MM.1S (cell line): ENCODE results near the gene STAT3.
"Not testable (repeated sequence)": the region's sequence is repeated elsewhere in the genome, so short reads cannot be mapped to it uniquely, and the experiment has no call there.

Experiments
- DNase-seq: peaks from one replicate; pipeline ENCODE4 v3.0.0-alpha.2; 2015
- H2AFZ ChIP-seq: fragments of 300-600 bp; sonication (generic); 2 replicates; pipeline ENCODE4 v1.6.0; 2016; ENCODE audit warnings: antibody characterized with exemption, low read length
- H3F3A ChIP-seq: fragments of 300-600 bp; sonication (generic); 2 replicates; pipeline ENCODE4 v1.6.1; 2016; ENCODE audit warnings: mild to moderate bottlenecking, antibody characterized with exemption, low read length, moderate library complexity, mixed read lengths; ENCODE audit not compliant: insufficient read depth
- H3K27ac ChIP-seq: fragments of 300-600 bp; sonication (generic); 2 replicates; pipeline ENCODE4 v1.5.1; 2016; ENCODE audit warnings: mild to moderate bottlenecking, low read length
- H3K27me3 ChIP-seq: fragments of 300-600 bp; sonication (generic); replicated peaks from 2 replicates; pipeline ENCODE4 v1.6.0; 2016; ENCODE audit warnings: low read length; ENCODE audit not compliant: insufficient read depth
- H3K36me3 ChIP-seq: fragments of 300-600 bp; sonication (generic); replicated peaks from 2 replicates; pipeline ENCODE4 v1.6.1; 2016; ENCODE audit warnings: mild to moderate bottlenecking, low read length, mixed read lengths; ENCODE audit not compliant: insufficient read depth
- H3K4me1 ChIP-seq: fragments of 300-600 bp; sonication (generic); 2 replicates; pipeline ENCODE4 v1.6.1; 2016; ENCODE audit warnings: low read length, mixed read lengths
- H3K4me2 ChIP-seq: fragments of 300-600 bp; sonication (generic); 2 replicates; pipeline ENCODE4 v1.6.0; 2016; ENCODE audit warnings: low read depth, low read length
- H3K4me3 ChIP-seq: fragments of 300-600 bp; sonication (generic); 2 replicates; pipeline ENCODE4 v1.5.1; 2016; ENCODE audit warnings: low read length, mixed read lengths
- H3K79me2 ChIP-seq: fragments of 300-600 bp; sonication (generic); 2 replicates; pipeline ENCODE4 v1.6.1; 2016; ENCODE audit warnings: mixed run types, low read length, mixed read lengths
- H3K9ac ChIP-seq: fragments of 300-600 bp; sonication (generic); 2 replicates; pipeline ENCODE4 v1.6.1; 2016; ENCODE audit warnings: low read length, mixed read lengths
- H3K9me2 ChIP-seq: fragments of 300-600 bp; sonication (generic); replicated peaks from 2 replicates; pipeline ENCODE4 v1.6.1; 2016; ENCODE audit warnings: mild to moderate bottlenecking, low read length, mixed read lengths; ENCODE audit not compliant: insufficient read depth
- H3K9me3 ChIP-seq: fragments of 300-600 bp; sonication (generic); replicated peaks from 2 replicates; pipeline ENCODE4 v1.6.1; 2016; ENCODE audit warnings: mild to moderate bottlenecking, low read length, mixed read lengths; ENCODE audit not compliant: insufficient read depth
- H4K20me1 ChIP-seq: fragments of 300-600 bp; sonication (generic); 2 replicates; pipeline ENCODE4 v1.6.1; 2016; ENCODE audit warnings: mild to moderate bottlenecking, low read length, moderate library complexity, mixed read lengths; ENCODE audit not compliant: insufficient read depth
- EZH2 ChIP-seq: fragments of 300-600 bp; sonication (generic); optimal IDR thresholded peaks from 2 replicates; pipeline ENCODE3; 2017; ENCODE audit warnings: low read depth, mild to moderate bottlenecking, antibody characterized with exemption, low read length, mixed read lengths
- EZH2phosphoT487 ChIP-seq: fragments of 300-600 bp; sonication (generic); IDR thresholded peaks from 2 replicates; pipeline ENCODE4 v1.6.1; 2018; ENCODE audit warnings: antibody characterized with exemption, low read length
- TF ChIP-seq, protein P1 (sequence below): fragments of 300-600 bp; sonication (generic); IDR thresholded peaks from 2 replicates; pipeline ENCODE4 v1.5.1; 2016; ENCODE audit warnings: antibody characterized with exemption, low read length, mixed read lengths

Gene STAT3

DNA sequence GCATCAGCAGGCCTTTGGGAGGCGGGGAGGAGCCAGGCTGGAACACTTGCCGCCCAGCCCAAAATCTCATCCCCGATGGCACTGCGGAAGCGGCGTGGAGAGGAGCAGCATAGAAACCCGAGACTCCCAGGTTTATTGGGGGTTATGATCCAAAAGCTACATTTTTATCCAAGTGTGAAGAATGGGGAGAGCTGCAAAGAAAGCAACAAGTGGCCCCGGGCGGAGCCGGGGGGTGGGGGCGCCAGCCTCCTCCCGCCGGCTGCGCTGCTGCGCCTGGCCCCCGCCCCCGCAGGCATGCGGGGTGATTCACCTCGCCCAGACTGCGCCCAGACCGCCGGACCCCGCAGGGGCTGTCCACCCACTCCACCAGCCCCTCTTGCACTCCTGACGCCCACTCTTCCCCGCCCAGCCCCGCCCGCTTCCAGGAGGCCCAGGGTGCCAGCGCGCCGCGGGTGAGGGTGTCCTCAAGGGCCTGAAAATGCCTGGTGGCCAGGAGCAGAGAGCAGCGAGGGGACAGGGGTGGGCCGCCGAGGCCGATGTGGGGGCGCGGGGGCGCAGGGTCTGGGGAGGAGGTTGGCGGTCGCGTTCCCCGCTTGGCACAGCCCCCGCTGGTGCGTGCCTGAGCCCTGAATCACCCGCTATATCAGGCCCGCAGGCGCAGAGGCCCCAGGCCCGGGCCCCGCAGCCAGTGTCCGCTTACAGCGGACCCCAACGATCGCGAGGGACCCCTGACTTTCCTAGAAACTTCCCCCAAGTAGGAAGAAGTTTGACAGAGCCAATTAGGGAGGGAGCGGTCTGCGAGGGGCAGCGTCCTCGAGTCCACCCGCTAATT, 33.5 kb upstream of the STAT3 start:
- Histone ChIP-seq H3K4me2 (no peak overlapping the region), H3K9me3 (no peaks in the 10 kb centered on the region), H3K4me1 (peaks cover 6% of the 10 kb centered on the region; the same call in 1 of the 2 replicates), H3K27ac (no peak overlapping the region), H3K79me2 (no peaks in the 10 kb centered on the region), H3K27me3 (peaks cover 29% of the 10 kb centered on the region), H3K36me3 (no peaks in the 10 kb centered on the region), H3K9me2 (no peaks in the 10 kb centered on the region), H3F3A (no peaks in the 10 kb centered on the region), H4K20me1 (no peaks in the 10 kb centered on the region), H3K9ac (no peak overlapping the region), H3K4me3 (no peak overlapping the region), H2AFZ (no peak overlapping the region)
- no peak for DNase-seq
- TF ChIP-seq, protein P1, sequence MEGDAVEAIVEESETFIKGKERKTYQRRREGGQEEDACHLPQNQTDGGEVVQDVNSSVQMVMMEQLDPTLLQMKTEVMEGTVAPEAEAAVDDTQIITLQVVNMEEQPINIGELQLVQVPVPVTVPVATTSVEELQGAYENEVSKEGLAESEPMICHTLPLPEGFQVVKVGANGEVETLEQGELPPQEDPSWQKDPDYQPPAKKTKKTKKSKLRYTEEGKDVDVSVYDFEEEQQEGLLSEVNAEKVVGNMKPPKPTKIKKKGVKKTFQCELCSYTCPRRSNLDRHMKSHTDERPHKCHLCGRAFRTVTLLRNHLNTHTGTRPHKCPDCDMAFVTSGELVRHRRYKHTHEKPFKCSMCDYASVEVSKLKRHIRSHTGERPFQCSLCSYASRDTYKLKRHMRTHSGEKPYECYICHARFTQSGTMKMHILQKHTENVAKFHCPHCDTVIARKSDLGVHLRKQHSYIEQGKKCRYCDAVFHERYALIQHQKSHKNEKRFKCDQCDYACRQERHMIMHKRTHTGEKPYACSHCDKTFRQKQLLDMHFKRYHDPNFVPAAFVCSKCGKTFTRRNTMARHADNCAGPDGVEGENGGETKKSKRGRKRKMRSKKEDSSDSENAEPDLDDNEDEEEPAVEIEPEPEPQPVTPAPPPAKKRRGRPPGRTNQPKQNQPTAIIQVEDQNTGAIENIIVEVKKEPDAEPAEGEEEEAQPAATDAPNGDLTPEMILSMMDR: no peak
- TF ChIP-seq EZH2phosphoT487 (no peak), EZH2 (no peak)

DNA sequence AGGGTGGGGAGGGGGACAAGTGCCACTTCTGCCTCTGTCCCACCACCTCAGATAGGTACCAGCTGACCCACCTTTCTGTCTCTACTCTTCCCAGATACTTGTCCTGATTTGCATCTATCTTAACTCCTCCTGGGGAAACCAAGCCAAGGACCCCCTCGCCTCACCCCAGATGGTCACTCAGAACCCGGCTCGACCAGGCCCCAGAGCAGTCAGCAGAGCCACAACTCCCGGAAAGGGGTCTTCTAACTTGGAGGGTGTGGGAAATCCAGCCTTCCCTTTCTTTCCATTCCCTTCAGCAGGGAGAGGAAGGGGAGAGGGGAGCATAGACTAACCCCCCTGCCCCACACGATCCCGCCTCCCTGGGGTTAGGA, 32.9 kb upstream of the STAT3 start:
- TF ChIP-seq, protein P1: no peak
- TF ChIP-seq EZH2phosphoT487 (no peak), EZH2 (no peak)
- no peaks in the 10 kb centered on the region for H3K9me2 ChIP-seq
- no peak overlapping the region for H2AFZ ChIP-seq
- H3K9me3 ChIP-seq: no peaks in the 10 kb centered on the region
- no peak for DNase-seq
- H3K4me2 ChIP-seq: no peak overlapping the region
- no peaks in the 10 kb centered on the region for H3K36me3 ChIP-seq
- no peaks in the 10 kb centered on the region for H3F3A ChIP-seq
- H3K4me3 ChIP-seq: no peak overlapping the region
- no peak overlapping the region for H3K27ac ChIP-seq
- peaks cover 6% of the 10 kb centered on the region; the same call in 1 of the 2 replicates for H3K4me1 ChIP-seq
- H3K9ac ChIP-seq: no peak overlapping the region
- no peaks in the 10 kb centered on the region for H3K79me2 ChIP-seq
- no peaks in the 10 kb centered on the region for H4K20me1 ChIP-seq
- H3K27me3 ChIP-seq: peaks cover 29% of the 10 kb centered on the region

DNA sequence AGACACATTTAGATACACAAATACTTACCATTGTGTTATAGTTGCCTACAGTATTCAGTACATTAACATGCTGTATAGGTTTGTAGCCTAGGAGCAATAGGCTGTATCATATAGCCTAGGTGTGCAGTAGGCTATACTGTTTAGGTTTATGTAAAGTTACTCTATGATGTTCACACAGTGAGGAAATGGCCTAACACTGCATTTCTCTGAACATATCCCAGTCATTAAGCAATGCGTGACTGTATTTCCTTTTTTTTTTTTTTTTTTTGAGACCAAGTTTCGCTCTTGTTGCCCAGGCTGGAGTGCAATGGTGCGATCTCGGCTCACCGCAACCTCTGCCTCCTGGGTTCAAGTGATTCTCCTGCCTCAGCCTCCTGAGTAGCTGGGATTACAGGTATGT, 29.7 kb upstream of the STAT3 start:
- not testable (repeated sequence) for H3K9ac ChIP-seq, H4K20me1 ChIP-seq, H3K27ac ChIP-seq, H3K36me3 ChIP-seq, DNase-seq, H2AFZ ChIP-seq, H3K4me2 ChIP-seq, H3F3A ChIP-seq, H3K79me2 ChIP-seq, H3K9me3 ChIP-seq, H3K9me2 ChIP-seq, H3K4me3 ChIP-seq
- Histone ChIP-seq H3K4me1 (peaks cover 18% of the 10 kb centered on the region), H3K27me3 (peaks cover 19% of the 10 kb centered on the region)
